Breast epithelium (tissue), 3 donors: ENCODE results near the gene SAC3D1.

Experiments used
- POLR2A ChIP-seq: fragments of 450-650 bp; IDR thresholded peaks from one replicate; pipeline ENCODE4 v1.6.1; 2016; ENCODE audit warnings: antibody characterized with exemption, mild to moderate bottlenecking, moderate library complexity
- POLR2AphosphoS5 ChIP-seq, 3 donors: sonication (generic); formaldehyde crosslinking; IDR thresholded peaks; one replicate each; pipeline ENCODE4 v1.6.1; 2017; ENCODE audit warnings: antibody characterized with exemption in 3 of 3
- TF ChIP-seq, protein P1 (sequence below), 3 donors: fragments of 450-650 bp; IDR thresholded peaks; one replicate each; pipeline ENCODE4 v1.5.1; 2016 to 2017; ENCODE audit warnings: antibody characterized with exemption in 3 of 3, mild to moderate bottlenecking in 3 of 3, moderate library complexity in 3 of 3

DNA sequence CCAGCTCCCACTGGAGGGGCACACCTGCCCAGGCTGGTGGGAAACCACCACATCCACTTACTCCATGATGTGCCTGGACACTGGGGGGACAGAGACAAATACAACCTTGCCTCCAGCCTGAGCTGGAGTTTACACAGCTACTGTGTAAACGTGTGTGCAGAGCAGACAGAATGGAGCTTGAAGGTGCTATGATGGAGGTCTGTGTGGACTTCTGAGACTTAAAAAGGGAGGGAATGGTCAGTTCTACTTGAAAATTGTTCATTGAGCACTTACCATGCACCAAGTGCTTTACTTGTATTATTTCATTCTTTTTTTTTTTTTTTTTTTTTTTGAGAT, 31.6 kb downstream of the SAC3D1 start:
- TF ChIP-seq, protein P1, sequence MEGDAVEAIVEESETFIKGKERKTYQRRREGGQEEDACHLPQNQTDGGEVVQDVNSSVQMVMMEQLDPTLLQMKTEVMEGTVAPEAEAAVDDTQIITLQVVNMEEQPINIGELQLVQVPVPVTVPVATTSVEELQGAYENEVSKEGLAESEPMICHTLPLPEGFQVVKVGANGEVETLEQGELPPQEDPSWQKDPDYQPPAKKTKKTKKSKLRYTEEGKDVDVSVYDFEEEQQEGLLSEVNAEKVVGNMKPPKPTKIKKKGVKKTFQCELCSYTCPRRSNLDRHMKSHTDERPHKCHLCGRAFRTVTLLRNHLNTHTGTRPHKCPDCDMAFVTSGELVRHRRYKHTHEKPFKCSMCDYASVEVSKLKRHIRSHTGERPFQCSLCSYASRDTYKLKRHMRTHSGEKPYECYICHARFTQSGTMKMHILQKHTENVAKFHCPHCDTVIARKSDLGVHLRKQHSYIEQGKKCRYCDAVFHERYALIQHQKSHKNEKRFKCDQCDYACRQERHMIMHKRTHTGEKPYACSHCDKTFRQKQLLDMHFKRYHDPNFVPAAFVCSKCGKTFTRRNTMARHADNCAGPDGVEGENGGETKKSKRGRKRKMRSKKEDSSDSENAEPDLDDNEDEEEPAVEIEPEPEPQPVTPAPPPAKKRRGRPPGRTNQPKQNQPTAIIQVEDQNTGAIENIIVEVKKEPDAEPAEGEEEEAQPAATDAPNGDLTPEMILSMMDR (IDR thresholded peaks at IDR 0.05) = no peak
- no peak for TF ChIP-seq POLR2A
- no peak for TF ChIP-seq POLR2AphosphoS5 (IDR thresholded peaks at IDR 0.05)
